IMR-90 (cell line): Measurements from ENCODE around the gene SLC6A9. TPM values are rescaled to one million over a fixed set of nuclear protein-coding genes. Genes with fewer than 3 reads are reported as not detected.

Experiments
- ATAC-seq: fragments of 200-7000 bp; cut with Tn5 transposase; 2 replicates; pipeline ENCODE4 v1.9.1; 2020; ENCODE audit warnings: low read depth, mild to moderate bottlenecking, moderate library complexity
- BruUV-seq: library from RNA; stranded (reverse); fragments of 400-500 nt; replicated peaks from 2 replicates; lab custom pipeline; 2021; lab: Mats Ljungman, UMichigan
- CTCF ChIA-PET: fragments of 300-600 bp; formaldehyde crosslinking; extraction: SDS; loops from one replicate; lab custom pipeline; 2021; ENCODE audit warnings: antibody characterized with exemption; lab: Yijun Ruan, JAX
- POLR2A ChIA-PET: fragments of 300-600 bp; sonication (Branson Sonifier 250); formaldehyde crosslinking; loops from one replicate; lab custom pipeline; 2022; ENCODE audit warnings: antibody characterized with exemption; ENCODE audit not compliant: unreplicated experiment; lab: Charles Lee
- DNase-seq: peaks from one replicate; pipeline ENCODE4 v3.0.0; 2013
- H2AFZ ChIP-seq: replicated peaks from 2 replicates; pipeline ENCODE3; 2013; ENCODE audit warnings: low read length, mild to moderate bottlenecking; ENCODE audit not compliant: poor library complexity
- H2AK5ac ChIP-seq: 2 replicates; pipeline ENCODE4 v1.6.1; 2013; ENCODE audit warnings: low read depth, low read length, inconsistent platforms
- H2AK9ac ChIP-seq: replicated peaks from 2 replicates; pipeline ENCODE3; 2013; ENCODE audit warnings: mild to moderate bottlenecking, low read depth, low read length, moderate library complexity; ENCODE audit not compliant: poor library complexity
- H2BK120ac ChIP-seq: 2 replicates; pipeline ENCODE4 v1.6.1; 2013; ENCODE audit warnings: low read depth, low read length, inconsistent platforms
- H2BK15ac ChIP-seq: 3 replicates; pipeline ENCODE4 v1.6.1; 2013; ENCODE audit warnings: low read depth, low read length, inconsistent platforms
- H2BK20ac ChIP-seq: 2 replicates; pipeline ENCODE4 v1.6.1; 2013; ENCODE audit warnings: low read depth, mild to moderate bottlenecking, inconsistent platforms, low read length, moderate library complexity
- H2BK5ac ChIP-seq: 2 replicates; pipeline ENCODE4 v1.6.1; 2013; ENCODE audit warnings: mild to moderate bottlenecking, low read depth, low read length, inconsistent platforms; ENCODE audit not compliant: poor library complexity, severe bottlenecking
- H3K14ac ChIP-seq: replicated peaks from 2 replicates; pipeline ENCODE4 v1.6.1; 2013; ENCODE audit warnings: low read depth, low read length, inconsistent platforms
- H3K18ac ChIP-seq: 2 replicates; pipeline ENCODE4 v1.6.1; 2013; ENCODE audit warnings: low read depth, low read length, control low read depth
- H3K23ac ChIP-seq: 2 replicates; pipeline ENCODE4 v1.6.1; 2013; ENCODE audit warnings: low read depth, low read length, inconsistent platforms
- H3K27ac ChIP-seq: 2 replicates; pipeline ENCODE4 v1.5.1; 2013; ENCODE audit warnings: mild to moderate bottlenecking, control low read depth, low read length; ENCODE audit not compliant: insufficient read depth
- H3K27me3 ChIP-seq: 2 replicates; pipeline ENCODE4 v1.6.1; 2013; ENCODE audit warnings: low read length; ENCODE audit not compliant: control insufficient read depth, insufficient read depth
- H3K36me3 ChIP-seq: 2 replicates; pipeline ENCODE4 v1.6.1; 2013; ENCODE audit warnings: low read length, mixed read lengths; ENCODE audit not compliant: control insufficient read depth, insufficient read depth
- H3K4ac ChIP-seq: 2 replicates; pipeline ENCODE4 v1.6.1; 2013; ENCODE audit warnings: low read depth, low read length, inconsistent platforms
- H3K4me1 ChIP-seq: 2 replicates; pipeline ENCODE4 v1.6.1; 2013; ENCODE audit warnings: low read length, mixed read lengths; ENCODE audit not compliant: control insufficient read depth, insufficient read depth
- H3K4me2 ChIP-seq: 2 replicates; pipeline ENCODE4 v1.6.1; 2013; ENCODE audit warnings: low read depth, mild to moderate bottlenecking, control low read depth, low read length, moderate library complexity
- H3K4me3 ChIP-seq: 2 replicates; pipeline ENCODE4 v1.5.1; 2013; ENCODE audit warnings: low read depth, mild to moderate bottlenecking, control low read depth, low read length, moderate library complexity; ENCODE audit not compliant: insufficient read depth
- H3K56ac ChIP-seq: 2 replicates; pipeline ENCODE4 v1.6.1; 2013; ENCODE audit warnings: low read length, inconsistent platforms; ENCODE audit not compliant: insufficient read depth; ENCODE audit errors: extremely low read depth
- H3K79me1 ChIP-seq, 2 experiments: 2 replicates each; pipeline ENCODE4 v1.6.1; 2013; ENCODE audit warnings: low read length in 2 of 2, inconsistent platforms in 1 of 2, low read depth in 1 of 2
- H3K9ac ChIP-seq: 2 replicates; pipeline ENCODE4 v1.6.1; 2013; ENCODE audit warnings: low read depth, low read length, control low read depth
- H3K9me1 ChIP-seq: 2 replicates; pipeline ENCODE4 v1.6.1; 2013; ENCODE audit warnings: low read length, inconsistent platforms; ENCODE audit not compliant: insufficient read depth
- H3K9me3 ChIP-seq: 2 replicates; pipeline ENCODE4 v1.6.1; 2013; ENCODE audit warnings: low read length; ENCODE audit not compliant: control insufficient read depth, insufficient read depth
- H4K20me1 ChIP-seq: 2 replicates; pipeline ENCODE4 v1.6.1; 2013; ENCODE audit warnings: low read length, inconsistent platforms; ENCODE audit not compliant: insufficient read depth
- H4K5ac ChIP-seq: 2 replicates; pipeline ENCODE4 v1.6.1; 2013; ENCODE audit warnings: mild to moderate bottlenecking, low read depth, low read length, control low read depth
- H4K8ac ChIP-seq, 2 experiments: 2 replicates each; pipeline ENCODE4 v1.6.1; 2013; ENCODE audit warnings: low read depth in 2 of 2, low read length in 2 of 2, control low read depth in 1 of 2, inconsistent platforms in 1 of 2
- H4K91ac ChIP-seq: 2 replicates; pipeline ENCODE4 v1.6.1; 2013; ENCODE audit warnings: low read depth, low read length, inconsistent platforms; ENCODE audit not compliant: insufficient read depth
- BHLHE40 ChIP-seq: fragments of 150-350 bp; IDR thresholded peaks from 2 replicates; pipeline ENCODE4 v1.6.1; 2016; ENCODE audit warnings: mild to moderate bottlenecking, low read depth, low read length
- CEBPB ChIP-seq: IDR thresholded peaks from 2 replicates; pipeline ENCODE4 v1.6.1; 2012; ENCODE audit warnings: low read depth, low read length, improper control_type of control experiment
- CHD1 ChIP-seq: IDR thresholded peaks from 2 replicates; pipeline ENCODE4 v1.6.1; 2012; ENCODE audit warnings: low read depth, low read length, improper control_type of control experiment
- FOS ChIP-seq: fragments of 150-350 bp; IDR thresholded peaks from 2 replicates; pipeline ENCODE4 v1.6.1; 2016; ENCODE audit warnings: low read depth, low read length
- MAFK ChIP-seq: IDR thresholded peaks from 2 replicates; pipeline ENCODE4 v1.6.1; 2012; ENCODE audit warnings: low read depth, low read length, improper control_type of control experiment
- MAZ ChIP-seq: IDR thresholded peaks from 2 replicates; pipeline ENCODE4 v1.6.1; 2012; ENCODE audit warnings: low read depth, mild to moderate bottlenecking, low read length, improper control_type of control experiment, moderate library complexity, borderline replicate concordance
- MXI1 ChIP-seq: IDR thresholded peaks from 2 replicates; pipeline ENCODE4 v1.6.1; 2012; ENCODE audit warnings: low read depth, mild to moderate bottlenecking, low read length, moderate library complexity, borderline replicate concordance
- NFE2L2 ChIP-seq: fragments of 150-350 bp; IDR thresholded peaks from 2 replicates; pipeline ENCODE4 v1.6.1; 2016; ENCODE audit warnings: low read depth, mild to moderate bottlenecking, low read length
- POLR2A ChIP-seq: IDR thresholded peaks from 2 replicates; pipeline ENCODE4 v1.6.1; 2012; ENCODE audit warnings: mild to moderate bottlenecking, low read depth, low read length
- RAD21 ChIP-seq: IDR thresholded peaks from 2 replicates; pipeline ENCODE4 v1.6.1; 2012; ENCODE audit warnings: low read length, improper control_type of control experiment
- RCOR1 ChIP-seq: IDR thresholded peaks from 2 replicates; pipeline ENCODE4 v1.6.1; 2012; ENCODE audit warnings: mild to moderate bottlenecking, low read length, improper control_type of control experiment; ENCODE audit not compliant: insufficient replicate concordance
- RFX5 ChIP-seq: IDR thresholded peaks from 2 replicates; pipeline ENCODE4 v1.8.0; 2012; ENCODE audit warnings: low read depth, mild to moderate bottlenecking, low read length, moderate library complexity
- SMC3 ChIP-seq: fragments of 150-350 bp; IDR thresholded peaks from 2 replicates; pipeline ENCODE4 v1.6.1; 2016; ENCODE audit warnings: low read depth, mild to moderate bottlenecking, antibody characterized with exemption, low read length, moderate library complexity
- WGBS, 2 experiments: methylation state at CpG; one replicate each; pipeline versions ENCODE4 v1.1.5 to v1.1.7; 2013; ENCODE audit warnings: missing lambda C conversion rate in 2 of 2; ENCODE audit not compliant: insufficient read length in 1 of 2; ENCODE audit errors: extremely low coverage in 2 of 2; 5-methylcytosine and 5-hydroxymethylcytosine counted together
- dilution Hi-C: fragments of 300-500 bp; cut with HindIII; formaldehyde crosslinking; loops from one replicate; pipeline ENCODE4 v1.14.3; 2018; ENCODE audit warnings: low sequenced_read_pairs; ENCODE audit not compliant: unreplicated experiment
- in situ Hi-C: fragments of 300-500 bp; cut with MboI; formaldehyde crosslinking; loops from 3 replicates; pipeline ENCODE4 v1.14.3; 2019; ENCODE audit warnings: low sequenced_read_pairs, inconsistent platforms, mixed read lengths
- intact Hi-C: fragments of 100-400 bp; cut with micrococcal nuclease; formaldehyde crosslinking; loops from 2 replicates; pipeline ENCODE4 v1.10.0; 2022
- polyA plus RNA-seq, 3 experiments: library from polyadenylated mRNA; depleted of rRNA; stranded (reverse); fragments of >200 nt; gene quantifications; 2 replicates each; pipeline ENCODE4 v1.2.3, GENCODE V29; 2012; ENCODE audit warnings: low replicate concordance in 1 of 3
- total RNA-seq: library from RNA; depleted of rRNA; stranded (reverse); fragments of >200 nt; gene quantifications from 2 replicates; pipeline ENCODE4 v1.2.3, GENCODE V29; 2012
- TF ChIP-seq, protein P1 (sequence below): fragments of 150-350 bp; IDR thresholded peaks from 2 replicates; pipeline ENCODE4 v1.6.1; 2016; ENCODE audit warnings: low read depth, mild to moderate bottlenecking, low read length, moderate library complexity, borderline replicate concordance
- TF ChIP-seq, protein P2 (sequence below): fragments of 150-350 bp; IDR thresholded peaks from 2 replicates; pipeline ENCODE4 v1.6.1; 2017; ENCODE audit warnings: mild to moderate bottlenecking, antibody characterized with exemption, low read length, low read depth
- TF ChIP-seq, protein P3 (sequence below): conservative IDR thresholded peaks from 2 replicates; pipeline ENCODE4 v1.5.1; 2012; ENCODE audit warnings: mild to moderate bottlenecking, low read depth, low read length, improper control_type of control experiment

The SLC6A9 gene
- total and polyA plus RNA-seq, 2 of the 4 experiments (the other 2 are of a cell fraction): 2.0 to 6.6 TPM

DNA sequence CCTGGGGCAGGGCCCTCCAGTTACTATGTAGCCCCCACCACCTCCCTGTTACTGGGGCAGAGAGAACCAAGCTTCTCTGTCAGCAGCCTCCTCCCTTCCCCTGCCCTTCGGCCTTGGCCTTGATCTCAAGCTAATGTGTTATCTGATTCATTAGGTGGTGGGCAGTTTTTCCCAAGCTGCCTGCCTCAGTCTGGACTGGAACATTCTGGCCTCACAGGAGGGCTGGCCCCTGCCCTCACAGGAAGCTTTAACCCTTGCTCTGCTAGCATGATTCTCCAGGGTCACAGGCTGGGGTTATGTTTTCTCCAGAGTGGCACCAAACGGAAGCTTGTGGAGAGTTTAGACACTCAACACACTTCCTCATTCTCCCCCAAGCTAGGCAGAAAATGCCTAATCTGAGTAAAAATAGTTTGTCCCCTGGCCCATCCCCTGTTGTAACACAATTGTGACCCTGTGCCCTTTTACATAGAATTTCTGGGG, 37.2 kb upstream of the SLC6A9 start:
- H3K36me3 ChIP-seq: no peaks in the 10 kb centered on the region
- no peak overlapping the region for H3K18ac ChIP-seq
- ATAC-seq (no peak), DNase-seq (no peak)
- dilution Hi-C loops (no loop called here), intact Hi-C loops (no loop called here), in situ Hi-C loops (no loop called here)
- TF ChIP-seq RFX5: no peak
- TF ChIP-seq MAZ: no peak
- no peak for TF ChIP-seq CHD1
- TF ChIP-seq CEBPB: no peak
- TF ChIP-seq, protein P1, sequence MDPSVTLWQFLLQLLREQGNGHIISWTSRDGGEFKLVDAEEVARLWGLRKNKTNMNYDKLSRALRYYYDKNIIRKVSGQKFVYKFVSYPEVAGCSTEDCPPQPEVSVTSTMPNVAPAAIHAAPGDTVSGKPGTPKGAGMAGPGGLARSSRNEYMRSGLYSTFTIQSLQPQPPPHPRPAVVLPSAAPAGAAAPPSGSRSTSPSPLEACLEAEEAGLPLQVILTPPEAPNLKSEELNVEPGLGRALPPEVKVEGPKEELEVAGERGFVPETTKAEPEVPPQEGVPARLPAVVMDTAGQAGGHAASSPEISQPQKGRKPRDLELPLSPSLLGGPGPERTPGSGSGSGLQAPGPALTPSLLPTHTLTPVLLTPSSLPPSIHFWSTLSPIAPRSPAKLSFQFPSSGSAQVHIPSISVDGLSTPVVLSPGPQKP: no peak
- no peak for TF ChIP-seq MAFK
- no peak for TF ChIP-seq NFE2L2
- no peak for TF ChIP-seq BHLHE40
- TF ChIP-seq RAD21: no peak
- TF ChIP-seq, protein P2, sequence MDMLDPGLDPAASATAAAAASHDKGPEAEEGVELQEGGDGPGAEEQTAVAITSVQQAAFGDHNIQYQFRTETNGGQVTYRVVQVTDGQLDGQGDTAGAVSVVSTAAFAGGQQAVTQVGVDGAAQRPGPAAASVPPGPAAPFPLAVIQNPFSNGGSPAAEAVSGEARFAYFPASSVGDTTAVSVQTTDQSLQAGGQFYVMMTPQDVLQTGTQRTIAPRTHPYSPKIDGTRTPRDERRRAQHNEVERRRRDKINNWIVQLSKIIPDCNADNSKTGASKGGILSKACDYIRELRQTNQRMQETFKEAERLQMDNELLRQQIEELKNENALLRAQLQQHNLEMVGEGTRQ: no peak
- TF ChIP-seq, protein P3, sequence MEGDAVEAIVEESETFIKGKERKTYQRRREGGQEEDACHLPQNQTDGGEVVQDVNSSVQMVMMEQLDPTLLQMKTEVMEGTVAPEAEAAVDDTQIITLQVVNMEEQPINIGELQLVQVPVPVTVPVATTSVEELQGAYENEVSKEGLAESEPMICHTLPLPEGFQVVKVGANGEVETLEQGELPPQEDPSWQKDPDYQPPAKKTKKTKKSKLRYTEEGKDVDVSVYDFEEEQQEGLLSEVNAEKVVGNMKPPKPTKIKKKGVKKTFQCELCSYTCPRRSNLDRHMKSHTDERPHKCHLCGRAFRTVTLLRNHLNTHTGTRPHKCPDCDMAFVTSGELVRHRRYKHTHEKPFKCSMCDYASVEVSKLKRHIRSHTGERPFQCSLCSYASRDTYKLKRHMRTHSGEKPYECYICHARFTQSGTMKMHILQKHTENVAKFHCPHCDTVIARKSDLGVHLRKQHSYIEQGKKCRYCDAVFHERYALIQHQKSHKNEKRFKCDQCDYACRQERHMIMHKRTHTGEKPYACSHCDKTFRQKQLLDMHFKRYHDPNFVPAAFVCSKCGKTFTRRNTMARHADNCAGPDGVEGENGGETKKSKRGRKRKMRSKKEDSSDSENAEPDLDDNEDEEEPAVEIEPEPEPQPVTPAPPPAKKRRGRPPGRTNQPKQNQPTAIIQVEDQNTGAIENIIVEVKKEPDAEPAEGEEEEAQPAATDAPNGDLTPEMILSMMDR: no peak
- no peak for TF ChIP-seq RCOR1
- no peak for TF ChIP-seq SMC3
- no peak for TF ChIP-seq MXI1
- no peak for TF ChIP-seq POLR2A
- no peak for TF ChIP-seq FOS
- no peak overlapping the region for H3K56ac ChIP-seq
- H4K91ac ChIP-seq: no peak overlapping the region
- peaks cover 8% of the 10 kb centered on the region for H3K4me1 ChIP-seq
- no peak overlapping the region for H3K4me2 ChIP-seq
- no peak overlapping the region for H3K9ac ChIP-seq
- no peak overlapping the region for H3K27ac ChIP-seq
- H3K79me1 ChIP-seq: no peaks in the 10 kb centered on the region
- H3K9me3 ChIP-seq: no peaks in the 10 kb centered on the region
- H3K9me1 ChIP-seq: peaks cover 5% of the 10 kb centered on the region; the same call in 1 of the 2 replicates
- no peak overlapping the region for H2BK120ac ChIP-seq
- no peak overlapping the region for H3K4ac ChIP-seq
- H4K5ac ChIP-seq: no peak overlapping the region
- H2AK5ac ChIP-seq: no peak overlapping the region
- H2BK5ac ChIP-seq: no peak overlapping the region
- no peak overlapping the region; the same call in 1 of the 2 replicates for H3K14ac ChIP-seq
- H2AK9ac ChIP-seq: peak overlapping the region; percentile 55
- no peak overlapping the region for H2BK20ac ChIP-seq
- ChIA-PET POLR2A (no interaction called here), CTCF (no interaction called here)
- H4K20me1 ChIP-seq: no peaks in the 10 kb centered on the region
- BruUV-seq: no TSS peak
- no peak overlapping the region for H4K8ac ChIP-seq
- no peak overlapping the region for H2BK15ac ChIP-seq
- peak overlapping the region; percentile 3 for H2AFZ ChIP-seq
- H3K4me3 ChIP-seq: no peak overlapping the region
- H3K27me3 ChIP-seq: no peaks in the 10 kb centered on the region
- WGBS, 2 experiments: no CpG with 5 or more reads among the region's 2 CpGs
- no peak overlapping the region for H3K23ac ChIP-seq
